ENCODE results near the gene CHCHD3. TPM values are rescaled to one million over a fixed set of nuclear protein-coding genes. Genes with fewer than 3 reads are reported as not detected.

Gene CHCHD3
- total RNA-seq, 5 donors from 2014 or later (not counting 1 experiment from before 2014, with no cell fraction given) = 25.6 to 33.7 (median 30.3) TPM

DNA sequence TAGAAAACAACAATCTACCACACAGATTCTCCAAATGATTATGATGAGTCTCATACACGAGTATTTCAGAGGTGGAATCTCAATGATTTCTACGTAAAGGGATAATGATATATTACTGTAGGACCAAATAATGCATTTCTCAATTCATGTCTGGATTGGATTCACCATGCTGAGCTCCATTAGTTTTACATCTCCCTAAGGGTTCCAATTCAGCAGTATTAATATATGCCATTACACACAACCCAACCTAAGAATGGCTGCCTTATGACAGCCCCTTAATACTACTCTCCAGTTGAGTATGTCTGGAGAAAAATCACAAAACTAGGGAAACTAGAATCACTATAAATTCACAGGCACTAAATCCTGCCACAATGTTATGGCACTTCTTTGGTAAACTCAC, 271.3 kb downstream of the CHCHD3 start:
- DNase-seq = no peak
- Mint-ChIP-seq H3K4me3 (no peak overlapping the region), H3K27me3 (no peaks in the 10 kb centered on the region), H3K4me1 (peaks cover 0 to 5% (median 0%) of the 10 kb centered on the region in 3 donors), H3K9me3 (peaks cover 0 to 6% (median 0%) of the 10 kb centered on the region in 3 donors), H3K27ac (no peak overlapping the region), H3K36me3 (peaks cover 23% of the 10 kb centered on the region)
- no peaks in the 10 kb centered on the region for H3K27me3 ChIP-seq (replicated peaks in 1 of 2; ENCODE audit: control insufficient read depth in 2 of 2, extremely low read depth in 1 of 2, insufficient read depth in 2 of 2, low read length in 1 of 2)
- H3K27ac ChIP-seq (ENCODE audit: low read length) = no peak overlapping the region
- ATAC-seq (replicated peaks in 1 of 4) = no peak
- H3K4me3 ChIP-seq (ENCODE audit: control insufficient read depth in 1 of 2, extremely low read depth in 1 of 2, low read length in 1 of 2) = no peak overlapping the region
- H3K36me3 ChIP-seq (ENCODE audit: control insufficient read depth in 2 of 2, extremely low read depth in 1 of 2, insufficient read depth in 1 of 2, low read length in 1 of 2) = peaks cover 0 to 2% of the 10 kb centered on the region in 2 donors
- no CpG with 5 or more reads among the region's 2 CpGs for WGBS (ENCODE audit: insufficient coverage)
- no peaks in the 10 kb centered on the region for H3K9me3 ChIP-seq
- ChIA-PET POLR2A (no interaction called here), CTCF (no interaction called here)
- H3K4me1 ChIP-seq (ENCODE audit: control insufficient read depth in 1 of 2, extremely low read depth in 1 of 2, insufficient read depth in 2 of 2, low read length in 2 of 2) = peaks cover 0 to 9% of the 10 kb centered on the region in 2 experiments

DNA sequence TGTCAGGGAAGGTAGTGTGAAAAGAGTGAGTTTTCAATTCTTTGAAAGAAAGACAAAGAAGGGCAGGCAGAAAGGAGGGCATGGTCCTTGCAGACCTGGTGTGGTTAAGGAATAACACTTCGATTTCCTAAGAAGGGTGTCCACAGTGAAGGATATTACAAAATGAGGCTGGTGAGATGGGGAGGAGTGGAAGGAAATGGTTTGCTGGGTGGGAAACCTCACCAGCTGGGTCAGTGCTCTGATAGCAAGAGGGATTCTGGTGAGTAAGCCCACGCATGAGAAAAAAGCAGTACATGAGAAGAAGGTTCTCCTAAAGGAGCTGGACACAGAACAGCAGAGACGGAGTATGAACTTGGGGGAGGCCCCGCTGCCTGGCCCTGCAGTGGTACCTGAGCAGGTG, 275.1 kb downstream of the CHCHD3 start:
- Mint-ChIP-seq H3K4me3 (no peak overlapping the region), H3K27ac (no peak overlapping the region), H3K36me3 (peaks cover 5% of the 10 kb centered on the region), H3K9me3 (no peaks in the 10 kb centered on the region), H3K27me3 (no peaks in the 10 kb centered on the region), H3K4me1 (no peaks in the 10 kb centered on the region)
- ChIA-PET POLR2A (no interaction called here), CTCF (no interaction called here)
- no peak overlapping the region for H3K27ac ChIP-seq (ENCODE audit: low read length)
- 81% methylated on average over 3 of the region's 4 CpGs for WGBS (ENCODE audit: insufficient coverage)
- no peaks in the 10 kb centered on the region for H3K36me3 ChIP-seq (ENCODE audit: control insufficient read depth in 2 of 2, extremely low read depth in 1 of 2, insufficient read depth in 1 of 2, low read length in 1 of 2)
- H3K9me3 ChIP-seq = no peaks in the 10 kb centered on the region
- ATAC-seq (replicated peaks in 1 of 4) (no peak), DNase-seq (no peak)
- no peak overlapping the region for H3K4me3 ChIP-seq (ENCODE audit: control insufficient read depth in 1 of 2, extremely low read depth in 1 of 2, low read length in 1 of 2)
- no peaks in the 10 kb centered on the region for H3K27me3 ChIP-seq (replicated peaks in 1 of 2; ENCODE audit: control insufficient read depth in 2 of 2, extremely low read depth in 1 of 2, insufficient read depth in 2 of 2, low read length in 1 of 2)
- peaks cover 0 to 9% of the 10 kb centered on the region in 2 experiments for H3K4me1 ChIP-seq (ENCODE audit: control insufficient read depth in 1 of 2, extremely low read depth in 1 of 2, insufficient read depth in 2 of 2, low read length in 2 of 2)

DNA sequence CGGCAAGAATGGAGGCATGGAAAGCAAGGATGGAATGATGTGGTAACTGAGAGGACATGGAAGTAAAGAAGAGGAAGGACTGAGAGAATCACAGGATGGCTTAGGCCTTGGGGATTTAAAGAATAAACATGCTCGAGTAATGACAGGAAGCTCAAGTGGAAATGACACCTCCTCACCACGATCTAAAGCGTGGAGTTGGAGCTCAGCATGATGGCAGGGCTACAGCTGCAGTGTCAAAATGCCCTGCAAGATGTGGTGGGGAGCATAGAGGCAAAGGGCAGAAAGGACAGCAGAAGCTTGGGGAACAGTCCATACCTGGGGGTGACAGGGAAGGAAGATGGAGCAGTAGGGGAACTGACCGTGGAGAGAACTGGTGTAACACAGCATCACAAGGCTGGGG, 276.1 kb downstream of the CHCHD3 start:
- no peaks in the 10 kb centered on the region for H3K9me3 ChIP-seq
- 100% methylated on average over 2 of the region's 5 CpGs for WGBS (ENCODE audit: insufficient coverage)
- H3K4me1 ChIP-seq (ENCODE audit: control insufficient read depth in 1 of 2, extremely low read depth in 1 of 2, insufficient read depth in 2 of 2, low read length in 2 of 2) = peaks cover 0 to 9% of the 10 kb centered on the region in 2 experiments
- no peak overlapping the region for H3K27ac ChIP-seq (ENCODE audit: low read length)
- no peak overlapping the region for H3K4me3 Mint-ChIP-seq
- DNase-seq = no peak
- H3K4me1 Mint-ChIP-seq = peaks cover 0 to under 1% (median 0%) of the 10 kb centered on the region in 3 donors
- no peaks in the 10 kb centered on the region for H3K27me3 ChIP-seq (replicated peaks in 1 of 2; ENCODE audit: control insufficient read depth in 2 of 2, extremely low read depth in 1 of 2, insufficient read depth in 2 of 2, low read length in 1 of 2)
- CTCF ChIA-PET = no interaction called here
- no peak overlapping the region for H3K4me3 ChIP-seq (ENCODE audit: control insufficient read depth in 1 of 2, extremely low read depth in 1 of 2, low read length in 1 of 2)
- POLR2A ChIA-PET = interaction anchor here in 1 of 2 donors (0.6 kb wide), 1 partner anchor 395 kb away, joined by 11 read pairs; no protein-coding TSS in a partner anchor
- no peaks in the 10 kb centered on the region for H3K36me3 ChIP-seq (ENCODE audit: control insufficient read depth in 2 of 2, extremely low read depth in 1 of 2, insufficient read depth in 1 of 2, low read length in 1 of 2)
- no peaks in the 10 kb centered on the region for H3K36me3 Mint-ChIP-seq
- no peaks in the 10 kb centered on the region for H3K27me3 Mint-ChIP-seq
- ATAC-seq (replicated peaks in 1 of 4) = no peak
- no peaks in the 10 kb centered on the region for H3K9me3 Mint-ChIP-seq
- no peak overlapping the region for H3K27ac Mint-ChIP-seq

DNA sequence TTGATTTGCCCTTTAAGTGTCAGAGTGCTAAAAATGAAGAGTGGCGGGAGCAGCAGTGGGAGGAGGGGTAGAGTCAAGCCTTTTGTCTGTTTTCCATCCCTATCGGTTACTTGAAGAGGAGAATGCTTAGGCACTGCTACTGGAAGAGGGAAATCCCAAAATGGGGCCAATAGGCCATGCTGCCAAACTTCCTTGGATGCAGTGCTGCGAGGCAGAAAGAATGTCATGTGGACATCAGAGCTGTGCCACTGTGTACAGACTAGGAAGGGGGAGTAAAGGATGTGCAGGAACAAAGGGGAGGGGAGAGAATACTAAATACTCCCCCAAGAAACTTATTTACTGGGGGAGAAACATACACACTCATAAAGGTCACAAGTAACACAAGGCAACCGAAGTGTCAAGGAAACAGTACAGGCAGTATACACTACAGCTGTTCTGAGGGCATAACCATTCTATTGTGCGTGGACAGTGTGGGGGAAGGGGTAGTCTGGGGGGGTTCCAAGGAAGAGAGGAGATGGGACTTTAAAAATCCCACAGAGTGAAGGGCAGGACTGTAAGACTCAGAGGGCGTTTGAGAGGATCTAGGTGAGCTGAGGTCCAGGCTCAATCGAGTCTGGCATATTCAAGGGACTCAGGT, 276.9 kb downstream of the CHCHD3 start:
- Mint-ChIP-seq H3K9me3 (no peaks in the 10 kb centered on the region), H3K27me3 (no peaks in the 10 kb centered on the region), H3K4me1 (peaks cover 4 to 7% (median 5%) of the 10 kb centered on the region in 3 donors), H3K4me3 (no peak overlapping the region), H3K36me3 (no peaks in the 10 kb centered on the region), H3K27ac (no peak overlapping the region)
- POLR2A ChIA-PET = no interaction called here
- no peak for ATAC-seq (replicated peaks in 1 of 4)
- 100% methylated on average over 7 of the region's 7 CpGs for WGBS (ENCODE audit: insufficient coverage)
- peaks cover 0 to 9% of the 10 kb centered on the region in 2 experiments for H3K4me1 ChIP-seq (ENCODE audit: control insufficient read depth in 1 of 2, extremely low read depth in 1 of 2, insufficient read depth in 2 of 2, low read length in 2 of 2)
- H3K4me3 ChIP-seq (ENCODE audit: control insufficient read depth in 1 of 2, extremely low read depth in 1 of 2, low read length in 1 of 2) = no peak overlapping the region
- no peaks in the 10 kb centered on the region for H3K27me3 ChIP-seq (replicated peaks in 1 of 2; ENCODE audit: control insufficient read depth in 2 of 2, extremely low read depth in 1 of 2, insufficient read depth in 2 of 2, low read length in 1 of 2)
- H3K9me3 ChIP-seq = no peaks in the 10 kb centered on the region
- no peak overlapping the region for H3K27ac ChIP-seq (ENCODE audit: low read length)
- CTCF ChIA-PET = no interaction called here
- H3K36me3 ChIP-seq (ENCODE audit: control insufficient read depth in 2 of 2, extremely low read depth in 1 of 2, insufficient read depth in 1 of 2, low read length in 1 of 2) = no peaks in the 10 kb centered on the region
- DNase-seq = no peak

DNA sequence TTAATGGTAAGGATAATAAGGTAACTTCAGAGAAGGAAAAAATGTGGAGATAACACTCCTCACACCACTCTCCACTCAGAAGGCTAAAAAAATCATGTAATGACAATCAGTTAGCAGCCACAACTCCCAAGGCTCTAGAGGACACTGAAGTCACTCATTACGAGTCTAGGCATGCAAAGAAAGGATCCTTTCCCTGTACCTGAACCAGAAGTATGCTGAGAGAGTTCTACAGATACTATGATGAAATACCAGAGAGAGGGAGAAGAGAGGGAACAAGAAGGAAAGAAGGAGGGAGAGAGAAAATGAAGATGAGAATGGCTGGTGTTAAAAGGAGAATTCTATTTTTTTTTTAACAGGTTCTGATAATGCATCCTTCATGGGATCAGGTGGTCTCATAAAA, 281.4 kb downstream of the CHCHD3 start:
- H3K27me3 Mint-ChIP-seq = no peaks in the 10 kb centered on the region
- ChIA-PET CTCF (interaction anchor here in 1 of 2 donors (0.7 kb wide), 1 partner anchor 9 kb away, joined by 3 read pairs; no protein-coding TSS in a partner anchor), POLR2A (interaction anchor here in 1 of 2 donors (0.6 kb wide), 1 partner anchor 982 kb away, joined by 3 read pairs; no protein-coding TSS in a partner anchor)
- no peak overlapping the region for H3K27ac Mint-ChIP-seq
- no CpG with 5 or more reads among the region's 1 CpG for WGBS (ENCODE audit: insufficient coverage)
- H3K4me1 Mint-ChIP-seq = peaks cover 5 to 14% (median 13%) of the 10 kb centered on the region in 3 donors
- Histone ChIP-seq H3K4me1 (ENCODE audit: control insufficient read depth in 1 of 2, extremely low read depth in 1 of 2, insufficient read depth in 2 of 2, low read length in 2 of 2) (no peaks in the 10 kb centered on the region), H3K9me3 (no peaks in the 10 kb centered on the region), H3K27ac (ENCODE audit: low read length) (no peak overlapping the region), H3K36me3 (ENCODE audit: control insufficient read depth in 2 of 2, extremely low read depth in 1 of 2, insufficient read depth in 1 of 2, low read length in 1 of 2) (peaks cover 0 to 11% of the 10 kb centered on the region in 2 donors), H3K27me3 (replicated peaks in 1 of 2; ENCODE audit: control insufficient read depth in 2 of 2, extremely low read depth in 1 of 2, insufficient read depth in 2 of 2, low read length in 1 of 2) (no peaks in the 10 kb centered on the region), H3K4me3 (ENCODE audit: control insufficient read depth in 1 of 2, extremely low read depth in 1 of 2, low read length in 1 of 2) (no peak overlapping the region)
- DNase-seq = no peak
- no peak for ATAC-seq (replicated peaks in 1 of 4)
- H3K4me3 Mint-ChIP-seq = no peak overlapping the region
- H3K9me3 Mint-ChIP-seq = no peaks in the 10 kb centered on the region
- peaks cover 17% of the 10 kb centered on the region for H3K36me3 Mint-ChIP-seq

DNA sequence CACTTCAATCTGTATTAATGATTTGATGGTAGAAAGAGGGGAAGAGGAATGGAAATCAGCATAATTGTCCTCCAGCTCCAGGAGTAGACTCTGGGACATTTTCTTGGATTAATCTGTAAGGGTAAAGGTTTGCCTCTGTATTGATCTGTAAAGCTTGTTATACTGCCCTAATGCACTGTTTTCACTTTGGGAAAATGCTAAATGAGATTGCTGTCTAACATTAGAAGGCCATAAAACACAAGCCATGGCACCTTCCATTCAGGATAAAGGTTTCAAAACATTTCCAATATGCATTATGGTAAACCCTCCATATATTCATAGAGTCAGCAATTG, 282.8 kb downstream of the CHCHD3 start:
- POLR2A ChIA-PET = no interaction called here
- H3K4me1 ChIP-seq (ENCODE audit: control insufficient read depth in 1 of 2, extremely low read depth in 1 of 2, insufficient read depth in 2 of 2, low read length in 2 of 2) = no peaks in the 10 kb centered on the region
- H3K27me3 ChIP-seq (replicated peaks in 1 of 2; ENCODE audit: control insufficient read depth in 2 of 2, extremely low read depth in 1 of 2, insufficient read depth in 2 of 2, low read length in 1 of 2) = no peaks in the 10 kb centered on the region
- H3K27me3 Mint-ChIP-seq = no peaks in the 10 kb centered on the region
- no peaks in the 10 kb centered on the region for H3K9me3 Mint-ChIP-seq
- no peak overlapping the region for H3K4me3 ChIP-seq (ENCODE audit: control insufficient read depth in 1 of 2, extremely low read depth in 1 of 2, low read length in 1 of 2)
- peaks cover 5 to 14% (median 13%) of the 10 kb centered on the region in 3 donors for H3K4me1 Mint-ChIP-seq
- peaks cover 30% of the 10 kb centered on the region for H3K36me3 Mint-ChIP-seq
- no peak overlapping the region for H3K27ac ChIP-seq (ENCODE audit: low read length)
- H3K27ac Mint-ChIP-seq = no peak overlapping the region
- H3K36me3 ChIP-seq (ENCODE audit: control insufficient read depth in 2 of 2, extremely low read depth in 1 of 2, insufficient read depth in 1 of 2, low read length in 1 of 2) = peaks cover 4 to 16% of the 10 kb centered on the region in 2 donors
- ATAC-seq (replicated peaks in 1 of 4) (no peak), DNase-seq (no peak)
- no peak overlapping the region for H3K4me3 Mint-ChIP-seq
- CTCF ChIA-PET = no interaction called here
- H3K9me3 ChIP-seq = no peaks in the 10 kb centered on the region

All from T-cell (primary cell).